GM10248 (cell line): Measurements from ENCODE around the gene TUBGCP6.

Experiments used
- CTCF ChIA-PET: fragments of 300-600 bp; sonication (Branson Sonifier 250); formaldehyde crosslinking; extraction: SDS; loops from one replicate; lab custom pipeline; 2021; ENCODE audit warnings: antibody characterized with exemption; lab: Yijun Ruan, JAX
- POLR2A ChIA-PET: fragments of 350-650 bp; sonication (Branson Sonifier 250); formaldehyde crosslinking; extraction: SDS; loops from one replicate; lab custom pipeline; 2020; ENCODE audit warnings: antibody characterized with exemption; lab: Yijun Ruan, JAX
- DNase-seq: peaks from one replicate; pipeline ENCODE4 v3.0.0; 2012; ENCODE audit errors: extremely low spot score
- CTCF ChIP-seq: IDR thresholded peaks from 2 replicates; pipeline ENCODE4 v1.5.1; 2012; ENCODE audit warnings: mild to moderate bottlenecking, low read depth; ENCODE audit errors: extremely low read depth, missing control alignments, control extremely low read depth

TUBGCP6 gene

DNA sequence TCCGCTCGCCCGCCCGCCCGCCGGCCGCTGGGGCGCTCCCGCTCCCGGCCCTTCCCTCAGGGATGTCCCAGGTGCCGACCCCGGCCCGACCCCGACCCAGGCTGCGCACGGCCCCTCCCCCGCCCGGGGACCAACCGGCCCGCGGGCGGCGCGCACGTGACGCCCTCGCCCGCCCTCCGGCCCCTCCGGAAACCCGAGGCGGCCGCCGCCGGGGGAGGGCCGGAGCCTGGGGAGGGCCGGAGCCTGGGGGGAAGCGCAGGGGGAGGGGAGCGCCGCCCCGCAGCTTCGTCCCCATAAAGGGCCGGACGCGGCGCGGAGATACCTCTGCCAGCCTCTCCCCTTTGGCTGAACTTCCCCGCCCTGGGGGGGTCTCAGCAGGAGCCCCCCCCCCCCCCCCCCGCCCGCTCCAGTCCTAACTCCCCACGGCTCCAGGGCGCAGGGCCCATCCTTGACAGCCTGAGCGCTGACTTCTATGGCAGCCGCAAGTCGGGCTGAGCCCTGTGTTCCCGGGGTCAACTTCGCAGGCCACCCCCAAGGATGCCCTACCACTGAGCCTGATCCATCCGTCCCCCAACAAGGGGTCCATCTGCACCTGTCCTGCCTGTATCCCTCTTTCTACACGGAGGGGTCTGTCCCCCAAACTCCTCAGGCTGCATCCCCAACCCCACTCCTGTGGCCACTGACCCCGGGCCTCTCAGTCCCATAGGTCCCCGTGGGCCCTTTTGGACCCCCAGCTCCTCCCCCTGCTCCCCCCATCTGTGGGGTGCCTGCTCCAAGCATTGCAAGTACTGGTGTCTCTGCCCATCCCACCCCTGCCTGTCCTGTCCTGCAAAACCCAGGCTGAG is 17.0 kb upstream of the TUBGCP6 start, which contains the start of gene MAPK12:
TSS of gene MAPK12 (minus strand) at position 69 of the 845 bp plus-strand sequence. CDS start 174 bp downstream, outside the sequence.
- POLR2A ChIA-PET: interaction anchor here (0.5 kb wide), 1 partner anchor 236 kb away, joined by 3 read pairs; no protein-coding TSS in a partner anchor
- no peak for TF ChIP-seq CTCF
- peak; percentile 83 for DNase-seq
- CTCF ChIA-PET: interaction anchor here (1.1 to 7.9 kb wide), 6 partner anchors 9 to 80 kb away, joined by 3 to 64 read pairs (median 6); partner anchors contain the start of gene HDAC10

DNA sequence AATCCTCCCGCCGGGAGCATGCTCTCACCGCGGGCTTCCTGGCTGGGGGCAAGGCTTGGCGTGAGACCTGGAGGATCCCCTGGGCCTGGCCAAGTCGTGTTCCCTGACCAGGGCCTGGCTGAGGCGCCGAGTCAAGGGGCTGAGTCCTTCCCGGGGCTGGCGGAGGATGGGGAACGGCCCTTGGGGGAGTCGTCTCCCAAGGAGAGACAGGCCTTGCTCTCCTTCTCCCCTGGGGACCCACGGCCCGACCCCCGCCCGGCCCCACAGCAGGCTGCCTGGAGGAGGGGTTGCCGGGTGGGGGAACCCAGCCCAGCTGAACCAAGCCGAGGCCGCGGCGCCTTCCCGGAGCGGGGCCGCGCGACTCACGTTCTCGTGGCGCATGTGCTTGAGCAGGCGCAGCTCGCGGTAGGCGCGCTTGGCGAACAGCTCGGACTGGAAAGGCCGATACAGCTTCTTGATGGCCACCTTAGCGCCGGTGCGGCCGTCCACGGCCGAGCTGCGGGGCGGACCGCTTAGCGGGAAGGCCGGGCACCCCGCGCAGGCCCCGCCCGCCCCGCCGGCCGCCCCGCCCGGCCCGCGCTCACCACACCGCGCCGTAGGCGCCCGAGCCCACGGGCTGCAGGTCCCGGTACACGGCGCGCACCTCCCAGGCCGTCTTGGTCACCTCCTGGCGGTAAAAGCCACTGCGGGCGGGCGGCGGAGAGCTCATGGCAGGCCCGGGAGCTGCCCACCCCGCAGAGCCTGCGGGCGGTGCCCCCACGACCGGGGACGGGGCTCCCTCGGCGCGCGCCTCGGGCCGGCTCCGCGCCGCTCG is 16.2 kb upstream of the TUBGCP6 start:
- peak; percentile 73 for DNase-seq
- TF ChIP-seq CTCF: no peak
- POLR2A ChIA-PET: interaction anchor here (0.5 kb wide), 1 partner anchor 237 kb away, joined by 3 read pairs; no protein-coding TSS in a partner anchor
- CTCF ChIA-PET: interaction anchor here (1.1 to 7.9 kb wide), 6 partner anchors 8 to 81 kb away, joined by 3 to 64 read pairs (median 4); partner anchors contain the start of gene HDAC10

DNA sequence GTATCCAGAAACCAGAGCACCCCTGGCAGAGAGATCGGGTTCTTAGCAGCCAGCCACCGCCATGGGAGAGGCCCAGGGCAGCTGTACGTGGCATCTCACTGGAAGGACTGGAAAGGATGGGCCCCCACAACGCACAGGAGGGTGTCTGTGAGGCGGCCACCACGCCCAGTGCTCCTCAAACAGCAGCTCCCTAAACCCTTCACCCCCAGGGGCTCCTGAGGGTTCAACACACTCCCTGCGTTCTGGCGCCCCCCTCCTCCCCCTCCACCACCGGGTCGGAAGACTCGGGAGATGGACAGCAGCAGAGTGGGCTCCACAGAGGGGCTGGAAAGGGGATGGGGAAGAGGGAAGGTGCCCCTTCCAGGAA is 15.6 kb upstream of the TUBGCP6 start:
- no peak for DNase-seq
- TF ChIP-seq CTCF: no peak
- ChIA-PET POLR2A (no interaction called here), CTCF (interaction anchor here (1.1 to 7.9 kb wide), 5 partner anchors 7 to 82 kb away, joined by 3 to 64 read pairs (median 3); partner anchors contain the start of gene HDAC10)

GRCh38 chr22:50259302-50259701 is 14.5 kb upstream of the TUBGCP6 start:
- ChIA-PET POLR2A (no interaction called here), CTCF (interaction anchor here (0.7 to 1.5 kb wide), 4 partner anchors 17 to 238 kb away, joined by 3 to 4 read pairs (median 3); no protein-coding TSS in a partner anchor)
- DNase-seq: no peak
- no peak for TF ChIP-seq CTCF

- ChIA-PET CTCF (interaction anchor here (0.7 to 1.5 kb wide), 4 partner anchors 18 to 239 kb away, joined by 3 to 4 read pairs (median 3); no protein-coding TSS in a partner anchor), POLR2A (no interaction called here)
- DNase-seq: no peak
- TF ChIP-seq CTCF: no peak
These were observed 13.8 kb upstream of the TUBGCP6 start for GRCh38 chr22:50258361-50259292.
